Neural crest cell (in vitro differentiated cells): ENCODE data around the gene IGF2R. TPM values are rescaled to one million over a fixed set of nuclear protein-coding genes. Genes with fewer than 3 reads are reported as not detected.
A peak's percentile ranks its signal among the peaks of the same experiment; 100 is the strongest.

Source experiments
- DNase-seq: peaks from one replicate; pipeline ENCODE4 v3.0.0; 2021; ENCODE audit warnings: low read depth, mixed read lengths, low spot score
- H3K27ac Mint-ChIP-seq: one replicate; pipeline ENCODE4 v1.8.0; 2021; ENCODE audit warnings: mild to moderate bottlenecking, mixed read lengths; ENCODE audit not compliant: unreplicated experiment
- H3K27me3 Mint-ChIP-seq: 2 replicates; pipeline ENCODE4 v1.8.0; 2021; ENCODE audit warnings: low read depth, mild to moderate bottlenecking, mixed read lengths
- H3K36me3 Mint-ChIP-seq: 2 replicates; pipeline ENCODE4 v1.8.0; 2021; ENCODE audit warnings: low read depth, mild to moderate bottlenecking, mixed read lengths
- H3K4me1 Mint-ChIP-seq: 2 replicates; pipeline ENCODE4 v1.8.0; 2021; ENCODE audit warnings: mixed read lengths
- H3K4me3 Mint-ChIP-seq: one replicate; pipeline ENCODE4 v1.8.0; 2021; ENCODE audit warnings: mild to moderate bottlenecking, mixed read lengths
- H3K9me3 Mint-ChIP-seq: 2 replicates; pipeline ENCODE4 v1.8.0; 2021; ENCODE audit warnings: mixed read lengths
- total RNA-seq: library from RNA; stranded (reverse); gene quantifications from 2 replicates; pipeline ENCODE4 v1.2.1, GENCODE V29; 2021
- TF ChIP-seq, protein P1 (sequence below): fragments of 200-600 bp; sonication (generic); conservative IDR thresholded peaks from 2 replicates; pipeline ENCODE4 v1.5.0; 2021; ENCODE audit warnings: antibody characterized with exemption, mild to moderate bottlenecking

IGF2R gene
- total RNA-seq, 1 donor from 2014 or later, result 97.3 TPM

DNA sequence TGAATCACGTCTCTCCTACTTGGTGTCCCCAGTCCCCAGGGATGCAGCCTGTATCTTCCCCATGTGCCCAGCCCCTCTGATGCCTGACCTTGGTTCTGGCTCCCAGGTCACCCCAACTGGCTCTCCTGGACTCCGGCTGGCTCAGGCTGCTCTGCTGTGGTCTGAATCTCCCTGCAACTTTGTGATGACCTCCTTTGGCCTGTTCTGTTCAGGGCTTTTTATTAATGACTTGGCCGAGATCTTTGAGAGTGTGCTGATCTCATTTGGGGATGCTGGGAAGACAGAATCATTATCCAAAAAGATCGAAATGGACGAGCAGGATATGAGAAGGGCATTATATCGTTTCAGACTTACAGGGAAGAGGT, 67.4 kb downstream of the IGF2R start:
- Mint-ChIP-seq H3K9me3 (no peaks in the 10 kb centered on the region), H3K36me3 (peaks cover 8% of the 10 kb centered on the region), H3K4me3 (no peak overlapping the region), H3K27ac (peak overlapping the region; percentile 76), H3K4me1 (no peaks in the 10 kb centered on the region), H3K27me3 (no peaks in the 10 kb centered on the region)
- no peak for DNase-seq
- TF ChIP-seq, protein P1, sequence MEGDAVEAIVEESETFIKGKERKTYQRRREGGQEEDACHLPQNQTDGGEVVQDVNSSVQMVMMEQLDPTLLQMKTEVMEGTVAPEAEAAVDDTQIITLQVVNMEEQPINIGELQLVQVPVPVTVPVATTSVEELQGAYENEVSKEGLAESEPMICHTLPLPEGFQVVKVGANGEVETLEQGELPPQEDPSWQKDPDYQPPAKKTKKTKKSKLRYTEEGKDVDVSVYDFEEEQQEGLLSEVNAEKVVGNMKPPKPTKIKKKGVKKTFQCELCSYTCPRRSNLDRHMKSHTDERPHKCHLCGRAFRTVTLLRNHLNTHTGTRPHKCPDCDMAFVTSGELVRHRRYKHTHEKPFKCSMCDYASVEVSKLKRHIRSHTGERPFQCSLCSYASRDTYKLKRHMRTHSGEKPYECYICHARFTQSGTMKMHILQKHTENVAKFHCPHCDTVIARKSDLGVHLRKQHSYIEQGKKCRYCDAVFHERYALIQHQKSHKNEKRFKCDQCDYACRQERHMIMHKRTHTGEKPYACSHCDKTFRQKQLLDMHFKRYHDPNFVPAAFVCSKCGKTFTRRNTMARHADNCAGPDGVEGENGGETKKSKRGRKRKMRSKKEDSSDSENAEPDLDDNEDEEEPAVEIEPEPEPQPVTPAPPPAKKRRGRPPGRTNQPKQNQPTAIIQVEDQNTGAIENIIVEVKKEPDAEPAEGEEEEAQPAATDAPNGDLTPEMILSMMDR, result no peak

DNA sequence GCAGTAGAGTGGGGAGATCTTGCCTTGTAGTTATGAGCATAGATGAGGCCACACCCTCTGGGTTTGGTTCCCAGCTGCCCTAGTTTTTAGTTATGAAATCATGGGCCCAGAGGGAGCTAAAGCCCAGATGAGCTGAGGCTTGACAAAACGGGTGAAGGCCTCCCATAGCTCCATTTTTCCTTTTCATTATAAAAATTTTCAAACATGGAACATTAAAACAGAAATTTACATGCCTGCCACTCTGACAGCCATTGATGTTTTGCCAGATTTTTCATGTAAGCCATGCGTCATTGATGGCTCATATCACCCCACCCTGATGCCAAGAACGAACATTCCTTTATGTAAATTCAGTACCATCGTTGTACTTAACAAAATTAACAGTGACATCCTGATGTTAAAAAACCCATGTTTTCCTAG, 67.9 kb downstream of the IGF2R start:
- no peaks in the 10 kb centered on the region for H3K4me1 Mint-ChIP-seq
- H3K9me3 Mint-ChIP-seq, result no peaks in the 10 kb centered on the region
- TF ChIP-seq, protein P1, result no peak
- H3K36me3 Mint-ChIP-seq, result peaks cover 8% of the 10 kb centered on the region
- no peaks in the 10 kb centered on the region for H3K27me3 Mint-ChIP-seq
- no peak for DNase-seq
- H3K27ac Mint-ChIP-seq, result no peak overlapping the region
- H3K4me3 Mint-ChIP-seq, result no peak overlapping the region

DNA sequence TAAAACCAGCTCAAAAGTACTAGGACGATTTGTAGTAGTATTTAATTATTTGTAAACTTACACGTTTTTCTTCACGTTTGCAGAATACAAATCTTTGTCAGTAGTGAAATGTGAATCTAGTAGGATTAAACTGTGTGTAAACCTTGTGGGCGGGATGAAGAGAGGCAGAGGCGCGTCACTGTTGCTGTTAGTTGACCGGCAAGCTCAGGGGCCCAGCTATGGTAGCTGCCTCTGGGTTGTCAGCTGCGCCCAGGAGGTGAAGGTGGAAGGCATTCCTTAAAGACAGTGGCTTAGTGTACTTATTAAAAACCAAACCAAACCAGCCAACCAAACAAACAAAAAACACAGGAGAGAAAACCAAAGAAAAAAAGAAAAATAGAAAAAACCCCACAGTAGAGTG, 69.6 kb downstream of the IGF2R start:
- H3K36me3 Mint-ChIP-seq, result peaks cover 3% of the 10 kb centered on the region
- H3K4me1 Mint-ChIP-seq, result no peaks in the 10 kb centered on the region
- TF ChIP-seq, protein P1, result no peak
- H3K9me3 Mint-ChIP-seq, result no peaks in the 10 kb centered on the region
- H3K4me3 Mint-ChIP-seq, result no peak overlapping the region
- no peak overlapping the region for H3K27ac Mint-ChIP-seq
- no peak for DNase-seq
- H3K27me3 Mint-ChIP-seq, result no peaks in the 10 kb centered on the region

DNA sequence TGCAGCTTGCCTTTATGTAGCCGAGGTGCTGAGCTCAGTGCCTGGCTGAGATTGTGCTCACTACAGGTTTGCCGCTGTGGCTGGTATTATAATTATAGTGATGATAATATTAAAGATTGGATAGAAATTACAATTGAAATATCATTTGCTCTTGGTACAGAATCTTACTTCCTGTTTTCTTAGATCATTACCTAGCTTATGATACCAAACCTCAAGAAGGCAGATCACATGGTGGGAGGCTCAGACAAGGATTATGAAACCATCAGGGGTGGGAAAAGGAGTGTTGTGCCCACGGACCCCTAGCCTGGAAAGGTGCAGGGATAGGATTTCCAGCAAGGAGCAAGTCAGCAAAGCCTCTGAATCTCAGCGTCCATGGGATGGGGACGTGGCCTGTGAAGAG, 70.6 kb downstream of the IGF2R start:
- TF ChIP-seq, protein P1, result no peak
- no peak for DNase-seq
- Mint-ChIP-seq H3K4me3 (no peak overlapping the region), H3K36me3 (no peaks in the 10 kb centered on the region), H3K27ac (no peak overlapping the region), H3K9me3 (no peaks in the 10 kb centered on the region), H3K4me1 (no peaks in the 10 kb centered on the region), H3K27me3 (no peaks in the 10 kb centered on the region)

DNA sequence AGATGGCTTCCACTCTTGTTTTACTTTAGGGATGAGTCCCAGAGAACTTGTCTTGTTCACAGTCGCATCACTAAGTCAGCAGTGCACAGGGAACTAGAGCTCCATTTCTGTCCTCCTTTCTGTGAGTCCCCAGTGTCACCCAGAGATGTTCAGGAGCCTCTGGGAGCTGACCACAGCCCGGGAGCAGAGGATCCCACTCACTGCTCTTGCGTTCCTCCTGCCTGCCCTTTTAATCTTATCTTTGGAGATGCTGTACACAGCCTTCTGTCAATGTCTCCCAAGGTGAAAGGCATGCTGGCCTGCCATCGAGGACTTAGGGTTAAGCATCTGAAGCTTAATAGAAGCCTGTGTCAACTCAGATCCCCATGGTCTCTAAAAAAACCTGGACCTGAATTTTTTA, 71.2 kb downstream of the IGF2R start:
- H3K36me3 Mint-ChIP-seq, result peaks cover 2% of the 10 kb centered on the region
- H3K4me1 Mint-ChIP-seq, result no peaks in the 10 kb centered on the region
- H3K4me3 Mint-ChIP-seq, result no peak overlapping the region
- no peak overlapping the region for H3K27ac Mint-ChIP-seq
- no peaks in the 10 kb centered on the region for H3K27me3 Mint-ChIP-seq
- TF ChIP-seq, protein P1, result no peak
- no peak for DNase-seq
- no peaks in the 10 kb centered on the region for H3K9me3 Mint-ChIP-seq
